Measurements from ENCODE around the gene ARHGAP15.
A peak's percentile ranks its signal among the peaks of the same experiment; 100 is the strongest.

ARHGAP15 gene

DNA sequence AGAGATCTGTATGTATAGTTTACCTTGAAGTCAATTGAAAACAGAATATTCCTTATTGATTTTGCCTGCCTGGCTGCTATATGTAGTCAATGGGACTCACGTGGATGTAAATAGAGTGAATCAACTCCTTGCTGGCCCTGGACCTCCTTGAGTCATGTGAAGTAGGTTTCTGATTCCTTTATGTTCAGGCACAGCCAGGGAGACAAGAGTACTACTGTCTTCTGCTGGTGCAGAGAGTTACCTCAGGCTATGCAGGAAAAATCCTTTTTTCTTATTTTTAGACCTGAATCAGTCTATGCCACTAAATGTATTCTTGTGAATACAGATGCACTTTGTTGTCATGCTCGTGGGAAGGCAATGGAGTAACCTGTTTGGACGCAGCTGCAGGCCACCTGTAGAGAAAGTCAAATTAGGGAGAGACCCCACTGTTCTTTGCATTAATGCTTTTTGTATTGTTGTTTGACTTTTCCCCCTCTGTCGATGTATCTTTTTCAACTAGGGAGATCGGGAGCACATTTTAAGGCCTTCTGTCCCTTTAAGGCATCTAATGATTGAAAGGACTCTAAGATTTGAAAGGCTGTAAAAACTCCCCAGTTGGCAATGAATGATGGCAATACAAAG lies 473.9 kb downstream of the ARHGAP15 start:
- no peak overlapping the region for H2AK5ac ChIP-seq (ENCODE audit: low read depth, low read length)
- no peak overlapping the region for H2BK120ac ChIP-seq (ENCODE audit: low read depth, low read length)
- WGBS, 2 donors (ENCODE audit: extremely low coverage in 2 of 2, insufficient read length in 2 of 2, insufficient replicate concordance in 1 of 2): no CpG with 5 or more reads among the region's 5 CpGs
- no peak overlapping the region for H3K4me2 ChIP-seq (ENCODE audit: insufficient read depth, low read length, poor library complexity, severe bottlenecking)
- H3K18ac ChIP-seq (ENCODE audit: low read length): no peak overlapping the region
- H2AFZ ChIP-seq (ENCODE audit: low read length): peak overlapping the region; percentile 76
- H3K36me3 ChIP-seq (replicated peaks in 1 of 2; ENCODE audit: control insufficient read depth in 2 of 2, insufficient read depth in 2 of 2, low read length in 2 of 2): no peaks in the 10 kb centered on the region
- peaks cover 14 to 23% of the 10 kb centered on the region in 2 donors for H3K4me1 ChIP-seq (ENCODE audit: control insufficient read depth in 2 of 2, insufficient read depth in 1 of 2, low read depth in 1 of 2, low read length in 2 of 2)
- no peak overlapping the region for H2BK12ac ChIP-seq (ENCODE audit: low read length)
- peak overlapping the region; percentile 32 for H3K27ac ChIP-seq (replicated peaks; ENCODE audit: low read length)
- H3K4ac ChIP-seq (ENCODE audit: low read length): no peak overlapping the region
- H3K23ac ChIP-seq (ENCODE audit: low read depth, low read length, poor library complexity): no peak overlapping the region
- H4K8ac ChIP-seq (ENCODE audit: low read depth, low read length): no peak overlapping the region
- H3K79me1 ChIP-seq (ENCODE audit: low read depth, low read length): no peaks in the 10 kb centered on the region
- H3K9me3 ChIP-seq (replicated peaks in 1 of 2; ENCODE audit: control insufficient read depth in 2 of 2, insufficient read depth in 1 of 2, low read depth in 1 of 2, low read length in 2 of 2): no peaks in the 10 kb centered on the region
- peak; percentile 8 for DNase-seq (ENCODE audit: low spot score)
- H2BK5ac ChIP-seq (ENCODE audit: low read length): no peak overlapping the region
- no peaks in the 10 kb centered on the region for H3K27me3 ChIP-seq (ENCODE audit: control insufficient read depth in 3 of 3, insufficient read depth in 3 of 3, low read depth in 1 of 3, low read length in 3 of 3)
- H4K91ac ChIP-seq (ENCODE audit: low read depth, low read length, poor library complexity): no peak overlapping the region
- peak overlapping the region in 1 of 2 donors; percentile 31 for H3K4me3 ChIP-seq (ENCODE audit: low read length in 2 of 2)
- H3K9ac ChIP-seq (ENCODE audit: low read depth, low read length, poor library complexity): no peak overlapping the region
- H2BK15ac ChIP-seq (ENCODE audit: low read length): no peak overlapping the region
- H3K14ac ChIP-seq (ENCODE audit: low read length): no peak overlapping the region

DNA sequence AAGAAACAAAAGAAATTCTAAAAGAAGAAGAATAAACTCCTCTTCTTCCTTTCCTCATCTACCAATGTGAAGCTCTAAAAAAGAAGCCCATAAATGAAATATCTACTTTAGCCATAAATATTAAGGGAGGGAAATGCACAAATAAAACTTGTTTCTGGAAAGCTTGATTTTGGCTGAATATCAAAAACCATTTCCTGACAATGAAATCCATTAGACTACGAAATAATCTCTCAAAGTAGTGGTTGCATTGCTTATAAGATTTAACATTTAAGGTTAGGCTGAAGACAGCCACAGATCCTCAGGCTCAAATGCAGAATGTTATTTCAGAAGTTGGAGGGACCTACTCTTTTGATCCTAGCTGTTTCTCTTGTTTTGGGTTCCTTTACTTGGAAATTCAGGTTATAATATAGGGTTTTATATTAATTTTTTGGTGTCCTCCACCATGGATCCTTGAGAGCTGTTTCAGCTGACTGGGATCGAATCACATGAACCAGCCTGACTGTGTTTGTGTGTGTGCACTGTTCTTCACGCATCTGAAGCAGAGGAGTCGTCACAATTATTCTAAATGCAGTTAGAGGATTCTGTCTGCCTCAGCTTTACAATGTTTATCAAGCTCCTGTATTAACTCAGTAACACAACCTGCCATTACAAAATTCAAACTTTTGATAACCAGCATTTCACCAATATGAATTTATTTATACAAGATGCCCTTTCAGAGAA lies 474.8 kb downstream of the ARHGAP15 start:
- Histone ChIP-seq H2AFZ (ENCODE audit: low read length) (peak overlapping the region; percentile 76), H3K18ac (ENCODE audit: low read length) (no peak overlapping the region), H3K9me3 (replicated peaks in 1 of 2; ENCODE audit: control insufficient read depth in 2 of 2, insufficient read depth in 1 of 2, low read depth in 1 of 2, low read length in 2 of 2) (no peaks in the 10 kb centered on the region), H4K8ac (ENCODE audit: low read depth, low read length) (no peak overlapping the region), H2AK5ac (ENCODE audit: low read depth, low read length) (no peak overlapping the region), H3K23ac (ENCODE audit: low read depth, low read length, poor library complexity) (no peak overlapping the region), H4K91ac (ENCODE audit: low read depth, low read length, poor library complexity) (no peak overlapping the region), H2BK5ac (ENCODE audit: low read length) (no peak overlapping the region), H2BK15ac (ENCODE audit: low read length) (no peak overlapping the region), H3K36me3 (replicated peaks in 1 of 2; ENCODE audit: control insufficient read depth in 2 of 2, insufficient read depth in 2 of 2, low read length in 2 of 2) (no peaks in the 10 kb centered on the region), H2BK120ac (ENCODE audit: low read depth, low read length) (no peak overlapping the region), H3K14ac (ENCODE audit: low read length) (no peak overlapping the region), H3K4me3 (ENCODE audit: low read length in 2 of 2) (no peak overlapping the region), H3K9ac (ENCODE audit: low read depth, low read length, poor library complexity) (no peak overlapping the region), H3K4me1 (ENCODE audit: control insufficient read depth in 2 of 2, insufficient read depth in 1 of 2, low read depth in 1 of 2, low read length in 2 of 2) (peaks cover 14 to 29% of the 10 kb centered on the region in 2 donors), H3K4me2 (ENCODE audit: insufficient read depth, low read length, poor library complexity, severe bottlenecking) (no peak overlapping the region), H3K27me3 (ENCODE audit: control insufficient read depth in 3 of 3, insufficient read depth in 3 of 3, low read depth in 1 of 3, low read length in 3 of 3) (no peaks in the 10 kb centered on the region), H3K27ac (replicated peaks; ENCODE audit: low read length) (no peak overlapping the region), H3K4ac (ENCODE audit: low read length) (no peak overlapping the region), H3K79me1 (ENCODE audit: low read depth, low read length) (no peaks in the 10 kb centered on the region), H2BK12ac (ENCODE audit: low read length) (no peak overlapping the region)
- WGBS, 2 donors (ENCODE audit: extremely low coverage in 2 of 2, insufficient read length in 2 of 2, insufficient replicate concordance in 1 of 2): no CpG with 5 or more reads among the region's 4 CpGs
- no peak for DNase-seq (ENCODE audit: low spot score)

DNA sequence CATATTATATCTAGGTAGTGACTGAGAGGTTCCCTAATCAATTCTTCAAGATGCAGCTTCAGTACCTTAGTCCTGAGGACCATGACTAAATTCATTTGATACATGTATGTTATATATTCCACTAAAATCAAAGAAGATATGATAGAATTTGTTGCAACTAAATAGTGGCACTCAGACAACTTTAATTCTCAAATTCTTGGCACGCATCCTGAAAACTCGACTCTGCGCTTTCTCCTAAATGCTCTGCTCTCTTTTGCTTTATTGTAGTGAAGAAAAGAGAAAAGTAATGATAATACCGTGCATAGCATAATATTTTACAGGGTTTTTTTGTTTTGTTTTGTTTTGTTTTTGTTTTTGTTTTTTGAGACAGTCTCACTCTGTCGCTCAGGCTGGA lies 475.3 kb downstream of the ARHGAP15 start:
- Histone ChIP-seq H2AFZ (ENCODE audit: low read length) (no peak overlapping the region), H3K36me3 (replicated peaks in 1 of 2; ENCODE audit: control insufficient read depth in 2 of 2, insufficient read depth in 2 of 2, low read length in 2 of 2) (no peaks in the 10 kb centered on the region), H3K23ac (ENCODE audit: low read depth, low read length, poor library complexity) (no peak overlapping the region), H3K4ac (ENCODE audit: low read length) (no peak overlapping the region), H4K8ac (ENCODE audit: low read depth, low read length) (no peak overlapping the region), H3K9me3 (replicated peaks in 1 of 2; ENCODE audit: control insufficient read depth in 2 of 2, insufficient read depth in 1 of 2, low read depth in 1 of 2, low read length in 2 of 2) (no peaks in the 10 kb centered on the region), H2BK15ac (ENCODE audit: low read length) (no peak overlapping the region), H3K79me1 (ENCODE audit: low read depth, low read length) (no peaks in the 10 kb centered on the region), H3K14ac (ENCODE audit: low read length) (no peak overlapping the region), H2AK5ac (ENCODE audit: low read depth, low read length) (no peak overlapping the region), H2BK5ac (ENCODE audit: low read length) (no peak overlapping the region), H2BK12ac (ENCODE audit: low read length) (no peak overlapping the region), H4K91ac (ENCODE audit: low read depth, low read length, poor library complexity) (no peak overlapping the region), H3K27ac (replicated peaks; ENCODE audit: low read length) (no peak overlapping the region), H3K4me1 (ENCODE audit: control insufficient read depth in 2 of 2, insufficient read depth in 1 of 2, low read depth in 1 of 2, low read length in 2 of 2) (peaks cover 15 to 29% of the 10 kb centered on the region in 2 donors), H3K18ac (ENCODE audit: low read length) (no peak overlapping the region), H3K4me3 (ENCODE audit: low read length in 2 of 2) (no peak overlapping the region), H3K27me3 (ENCODE audit: control insufficient read depth in 3 of 3, insufficient read depth in 3 of 3, low read depth in 1 of 3, low read length in 3 of 3) (no peaks in the 10 kb centered on the region), H2BK120ac (ENCODE audit: low read depth, low read length) (no peak overlapping the region), H3K9ac (ENCODE audit: low read depth, low read length, poor library complexity) (no peak overlapping the region), H3K4me2 (ENCODE audit: insufficient read depth, low read length, poor library complexity, severe bottlenecking) (no peak overlapping the region)
- WGBS, 2 donors (ENCODE audit: extremely low coverage in 2 of 2, insufficient read length in 2 of 2, insufficient replicate concordance in 1 of 2): no CpG with 5 or more reads among the region's 5 CpGs
- DNase-seq (ENCODE audit: low spot score): no peak

DNA sequence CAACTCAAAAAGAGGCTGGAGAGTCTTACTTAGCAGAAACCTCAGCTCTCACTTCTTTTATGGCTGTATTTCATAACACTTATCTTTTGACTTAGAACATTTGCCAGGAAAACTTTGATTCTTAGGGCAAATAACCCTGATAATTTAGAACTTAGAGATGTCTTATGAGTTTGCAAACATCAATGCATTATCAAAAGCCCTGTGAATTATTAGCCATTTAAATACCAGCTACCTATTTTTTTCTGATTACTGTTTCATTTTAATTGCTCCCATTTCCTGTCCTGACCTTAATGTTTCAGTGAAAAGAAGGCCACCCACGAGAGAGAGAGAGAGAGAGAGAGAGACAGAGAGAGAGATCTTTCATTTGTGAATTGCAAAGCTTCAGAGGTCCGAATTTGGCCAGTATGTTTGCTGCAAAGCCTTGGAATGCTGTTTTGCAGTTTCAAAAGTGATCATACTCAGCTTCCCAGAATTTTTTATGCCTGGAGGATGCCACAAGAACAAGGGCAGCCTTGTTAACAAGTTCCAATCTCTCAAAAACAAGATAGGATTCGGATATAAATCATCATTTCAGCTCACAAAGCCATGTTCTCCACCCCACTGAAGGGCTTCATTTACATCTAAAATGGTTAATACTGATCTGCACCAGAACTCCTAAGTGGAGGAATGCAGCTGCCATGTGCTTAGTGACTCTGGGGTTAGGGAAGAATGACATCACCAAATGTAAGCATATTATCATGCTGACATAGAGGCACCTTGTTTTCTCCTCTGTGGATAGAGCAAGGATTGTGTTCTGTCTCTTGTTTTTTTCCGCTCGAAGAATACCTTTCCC lies 478.2 kb downstream of the ARHGAP15 start:
- Histone ChIP-seq H3K4ac (ENCODE audit: low read length) (no peak overlapping the region), H2BK5ac (ENCODE audit: low read length) (no peak overlapping the region), H3K18ac (ENCODE audit: low read length) (no peak overlapping the region), H2BK120ac (ENCODE audit: low read depth, low read length) (no peak overlapping the region), H3K4me1 (ENCODE audit: control insufficient read depth in 2 of 2, insufficient read depth in 1 of 2, low read depth in 1 of 2, low read length in 2 of 2) (peaks cover 16 to 29% of the 10 kb centered on the region in 2 donors), H2BK15ac (ENCODE audit: low read length) (no peak overlapping the region), H4K91ac (ENCODE audit: low read depth, low read length, poor library complexity) (no peak overlapping the region), H3K14ac (ENCODE audit: low read length) (no peak overlapping the region), H2AFZ (ENCODE audit: low read length) (peak overlapping the region; percentile 50), H3K27me3 (ENCODE audit: control insufficient read depth in 3 of 3, insufficient read depth in 3 of 3, low read depth in 1 of 3, low read length in 3 of 3) (no peaks in the 10 kb centered on the region), H2AK5ac (ENCODE audit: low read depth, low read length) (no peak overlapping the region), H3K23ac (ENCODE audit: low read depth, low read length, poor library complexity) (no peak overlapping the region), H3K4me2 (ENCODE audit: insufficient read depth, low read length, poor library complexity, severe bottlenecking) (no peak overlapping the region), H2BK12ac (ENCODE audit: low read length) (no peak overlapping the region), H3K79me1 (ENCODE audit: low read depth, low read length) (no peaks in the 10 kb centered on the region), H4K8ac (ENCODE audit: low read depth, low read length) (no peak overlapping the region), H3K27ac (replicated peaks; ENCODE audit: low read length) (no peak overlapping the region), H3K9ac (ENCODE audit: low read depth, low read length, poor library complexity) (no peak overlapping the region), H3K36me3 (replicated peaks in 1 of 2; ENCODE audit: control insufficient read depth in 2 of 2, insufficient read depth in 2 of 2, low read length in 2 of 2) (no peaks in the 10 kb centered on the region), H3K4me3 (ENCODE audit: low read length in 2 of 2) (no peak overlapping the region), H3K9me3 (replicated peaks in 1 of 2; ENCODE audit: control insufficient read depth in 2 of 2, insufficient read depth in 1 of 2, low read depth in 1 of 2, low read length in 2 of 2) (no peaks in the 10 kb centered on the region)
- no CpG with 5 or more reads among the region's 5 CpGs for WGBS, 2 donors (ENCODE audit: extremely low coverage in 2 of 2, insufficient read length in 2 of 2, insufficient replicate concordance in 1 of 2)
- no peak for DNase-seq (ENCODE audit: low spot score)
